Hepatocyte (in vitro differentiated cells): Measurements from ENCODE around the gene CDS2.

Source experiments
- EZH2 ChIP-seq: fragments of 200-600 bp; sonication (generic); IDR thresholded peaks from 2 replicates; pipeline ENCODE4 v1.6.1; 2016; ENCODE audit warnings: antibody characterized with exemption, mild to moderate bottlenecking, borderline replicate concordance
- EZH2phosphoT487 ChIP-seq: fragments of 200-600 bp; sonication (generic); IDR thresholded peaks from one replicate; pipeline ENCODE4 v1.6.1; 2018; ENCODE audit warnings: antibody characterized with exemption, mild to moderate bottlenecking, low read depth, moderate library complexity; ENCODE audit not compliant: unreplicated experiment, severe bottlenecking
- TF ChIP-seq, protein P1 (sequence below): fragments of 200-600 bp; sonication (generic); IDR thresholded peaks from 2 replicates; pipeline ENCODE4 v1.5.1; 2016; ENCODE audit warnings: antibody characterized with exemption, mild to moderate bottlenecking; ENCODE audit not compliant: poor library complexity

GRCh38 chr20:5180421-5180820 lies 53.6 kb downstream of the CDS2 start:
- TF ChIP-seq, protein P1, sequence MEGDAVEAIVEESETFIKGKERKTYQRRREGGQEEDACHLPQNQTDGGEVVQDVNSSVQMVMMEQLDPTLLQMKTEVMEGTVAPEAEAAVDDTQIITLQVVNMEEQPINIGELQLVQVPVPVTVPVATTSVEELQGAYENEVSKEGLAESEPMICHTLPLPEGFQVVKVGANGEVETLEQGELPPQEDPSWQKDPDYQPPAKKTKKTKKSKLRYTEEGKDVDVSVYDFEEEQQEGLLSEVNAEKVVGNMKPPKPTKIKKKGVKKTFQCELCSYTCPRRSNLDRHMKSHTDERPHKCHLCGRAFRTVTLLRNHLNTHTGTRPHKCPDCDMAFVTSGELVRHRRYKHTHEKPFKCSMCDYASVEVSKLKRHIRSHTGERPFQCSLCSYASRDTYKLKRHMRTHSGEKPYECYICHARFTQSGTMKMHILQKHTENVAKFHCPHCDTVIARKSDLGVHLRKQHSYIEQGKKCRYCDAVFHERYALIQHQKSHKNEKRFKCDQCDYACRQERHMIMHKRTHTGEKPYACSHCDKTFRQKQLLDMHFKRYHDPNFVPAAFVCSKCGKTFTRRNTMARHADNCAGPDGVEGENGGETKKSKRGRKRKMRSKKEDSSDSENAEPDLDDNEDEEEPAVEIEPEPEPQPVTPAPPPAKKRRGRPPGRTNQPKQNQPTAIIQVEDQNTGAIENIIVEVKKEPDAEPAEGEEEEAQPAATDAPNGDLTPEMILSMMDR, result no peak
- TF ChIP-seq EZH2 (no peak), EZH2phosphoT487 (no peak)
